Measurements from ENCODE around the gene ASB18. TPM values are rescaled to one million over a fixed set of nuclear protein-coding genes. Genes with fewer than 3 reads are reported as not detected.

The ASB18 gene
- total RNA-seq, 1 experiment from 2014 or later: not detected

GRCh38 chr2:236308855-236309668 is 44.9 kb upstream of the ASB18 start:
- ChIA-PET CTCF (no interaction called here), POLR2A (no interaction called here)
- no peaks in the 10 kb centered on the region for H3K9me3 Mint-ChIP-seq (ENCODE audit: unreplicated experiment)
- H3K27ac Mint-ChIP-seq (ENCODE audit: unreplicated experiment): no peak overlapping the region
- H3K36me3 Mint-ChIP-seq (ENCODE audit: insufficient read depth, unreplicated experiment): no peaks in the 10 kb centered on the region
- DNase-seq: no peak
- no peak for TF ChIP-seq CTCF (IDR thresholded peaks at IDR 0.05; ENCODE audit: insufficient read depth in 1 of 2, low read depth in 1 of 2, low read length in 1 of 2, severe bottlenecking in 1 of 2, unreplicated experiment in 1 of 2)
- Histone ChIP-seq H3K4me3 (ENCODE audit: low read depth, low read length) (no peak overlapping the region), H3K4me1 (no peaks in the 10 kb centered on the region), H3K9me3 (no peaks in the 10 kb centered on the region), H3K27me3 (replicated peaks; ENCODE audit: control insufficient read depth, insufficient read depth, low read length) (no peaks in the 10 kb centered on the region), H3K36me3 (ENCODE audit: control insufficient read depth, insufficient read depth, low read length) (no peaks in the 10 kb centered on the region)
- intact Hi-C loops (cut with micrococcal nuclease; ENCODE audit: unreplicated experiment): no loop called here
- BruUV-seq (replicated peaks): no TSS peak
- H3K4me3 Mint-ChIP-seq (ENCODE audit: unreplicated experiment): no peak overlapping the region
- no peaks in the 10 kb centered on the region for H3K4me1 Mint-ChIP-seq (ENCODE audit: low read depth, unreplicated experiment)
- H3K27me3 Mint-ChIP-seq (ENCODE audit: insufficient read depth, unreplicated experiment): peaks cover 8% of the 10 kb centered on the region

GRCh38 chr2:236307641-236308040 is 43.4 kb upstream of the ASB18 start:
- Histone ChIP-seq H3K4me3 (ENCODE audit: low read depth, low read length) (no peak overlapping the region), H3K36me3 (ENCODE audit: control insufficient read depth, insufficient read depth, low read length) (no peaks in the 10 kb centered on the region), H3K9me3 (no peaks in the 10 kb centered on the region), H3K4me1 (no peaks in the 10 kb centered on the region), H3K27me3 (replicated peaks; ENCODE audit: control insufficient read depth, insufficient read depth, low read length) (no peaks in the 10 kb centered on the region)
- H3K36me3 Mint-ChIP-seq (ENCODE audit: insufficient read depth, unreplicated experiment): no peaks in the 10 kb centered on the region
- no TSS peak for BruUV-seq (replicated peaks)
- TF ChIP-seq CTCF (IDR thresholded peaks at IDR 0.05; ENCODE audit: insufficient read depth in 1 of 2, low read depth in 1 of 2, low read length in 1 of 2, severe bottlenecking in 1 of 2, unreplicated experiment in 1 of 2): no peak
- POLR2A ChIA-PET: no interaction called here
- H3K4me1 Mint-ChIP-seq (ENCODE audit: low read depth, unreplicated experiment): no peaks in the 10 kb centered on the region
- intact Hi-C loops (cut with micrococcal nuclease; ENCODE audit: unreplicated experiment): no loop called here
- DNase-seq: no peak
- CTCF ChIA-PET: no interaction called here
- H3K27me3 Mint-ChIP-seq (ENCODE audit: insufficient read depth, unreplicated experiment): peaks cover 3% of the 10 kb centered on the region
- no peak overlapping the region for H3K27ac Mint-ChIP-seq (ENCODE audit: unreplicated experiment)
- no peak overlapping the region for H3K4me3 Mint-ChIP-seq (ENCODE audit: unreplicated experiment)
- H3K9me3 Mint-ChIP-seq (ENCODE audit: unreplicated experiment): no peaks in the 10 kb centered on the region

GRCh38 chr2:236306825-236307540 is 42.8 kb upstream of the ASB18 start:
- no peak for DNase-seq
- H3K27ac Mint-ChIP-seq (ENCODE audit: unreplicated experiment): no peak overlapping the region
- POLR2A ChIA-PET: no interaction called here
- H3K4me3 Mint-ChIP-seq (ENCODE audit: unreplicated experiment): no peak overlapping the region
- H3K9me3 Mint-ChIP-seq (ENCODE audit: unreplicated experiment): no peaks in the 10 kb centered on the region
- no peaks in the 10 kb centered on the region for H3K4me1 Mint-ChIP-seq (ENCODE audit: low read depth, unreplicated experiment)
- Histone ChIP-seq H3K4me3 (ENCODE audit: low read depth, low read length) (no peak overlapping the region), H3K4me1 (no peaks in the 10 kb centered on the region), H3K36me3 (ENCODE audit: control insufficient read depth, insufficient read depth, low read length) (no peaks in the 10 kb centered on the region), H3K9me3 (no peaks in the 10 kb centered on the region), H3K27me3 (replicated peaks; ENCODE audit: control insufficient read depth, insufficient read depth, low read length) (no peaks in the 10 kb centered on the region)
- peaks cover 3% of the 10 kb centered on the region for H3K27me3 Mint-ChIP-seq (ENCODE audit: insufficient read depth, unreplicated experiment)
- BruUV-seq (replicated peaks): no TSS peak
- CTCF ChIA-PET: no interaction called here
- TF ChIP-seq CTCF (IDR thresholded peaks at IDR 0.05; ENCODE audit: insufficient read depth in 1 of 2, low read depth in 1 of 2, low read length in 1 of 2, severe bottlenecking in 1 of 2, unreplicated experiment in 1 of 2): no peak
- intact Hi-C loops (cut with micrococcal nuclease; ENCODE audit: unreplicated experiment): no loop called here
- no peaks in the 10 kb centered on the region for H3K36me3 Mint-ChIP-seq (ENCODE audit: insufficient read depth, unreplicated experiment)
